Activated naive CD4-positive, alpha-beta T cell treated with anti-CD3 and anti-CD28 coated beads, Interleukin-2, amount 50 U/mL, for 16 hours (primary cell): ENCODE results near the gene ECHDC1.
"Not testable (repeated sequence)": the region's sequence is repeated elsewhere in the genome, so short reads cannot be mapped to it uniquely, and the experiment has no call there.

ENCODE experiments used
- DNase-seq: peaks from one replicate; pipeline ENCODE4 v3.0.0-alpha.2; 2020

Gene ECHDC1

DNA sequence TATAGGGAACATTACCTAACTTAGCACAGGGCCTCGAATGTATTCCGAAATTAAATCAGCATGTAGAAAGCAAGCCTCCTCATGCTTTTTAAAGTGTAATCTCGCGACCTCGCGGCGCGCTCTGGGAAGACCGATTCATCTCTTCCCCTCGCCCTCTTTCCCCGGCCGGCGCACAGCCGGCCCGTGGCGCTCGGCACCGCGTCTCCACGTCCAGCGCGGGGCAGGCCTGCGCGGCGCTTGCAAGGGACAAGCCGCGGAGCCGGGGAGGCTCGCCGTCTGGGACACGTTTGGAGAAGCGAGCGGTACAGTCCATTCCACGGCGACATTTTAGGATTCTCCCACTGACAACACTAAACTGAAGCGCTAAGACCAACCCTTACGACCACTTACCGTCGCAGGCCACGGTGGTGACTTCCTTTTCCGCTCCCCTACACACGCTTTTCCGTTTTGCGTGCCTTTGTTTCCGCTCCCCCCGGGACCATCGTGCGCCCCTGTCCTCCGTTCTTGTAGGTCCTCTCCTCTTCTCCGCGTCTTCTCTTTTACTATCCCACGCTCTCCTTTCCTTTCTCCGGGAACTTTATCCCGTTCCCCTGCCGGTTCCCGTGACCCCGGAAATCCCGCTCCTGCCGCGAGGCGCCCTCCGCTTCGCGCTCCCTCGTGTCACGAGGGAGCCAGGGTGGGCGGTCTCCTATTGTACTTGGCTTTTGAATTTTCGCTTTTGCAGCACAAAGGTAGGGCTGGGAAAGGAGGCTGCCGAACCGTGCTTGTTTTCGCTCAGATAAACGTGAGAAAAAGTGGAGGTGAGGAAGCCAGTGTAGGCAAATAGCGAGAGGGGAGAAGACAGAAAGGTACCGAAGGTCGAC, at the start of gene ECHDC1:
ECHDC1 (minus strand) TSS at position 664 of the 863 bp plus-strand sequence. CDS start 12,581 bp downstream, outside the sequence.
- DNase-seq: peak; percentile 76

- DNase-seq: no peak
Measured at GRCh38 chr6:127392301-127392700, 48.9 kb upstream of the ECHDC1 start.

- DNase-seq: no peak
Measured at GRCh38 chr6:127391094-127391953, 47.9 kb upstream of the ECHDC1 start.

DNA sequence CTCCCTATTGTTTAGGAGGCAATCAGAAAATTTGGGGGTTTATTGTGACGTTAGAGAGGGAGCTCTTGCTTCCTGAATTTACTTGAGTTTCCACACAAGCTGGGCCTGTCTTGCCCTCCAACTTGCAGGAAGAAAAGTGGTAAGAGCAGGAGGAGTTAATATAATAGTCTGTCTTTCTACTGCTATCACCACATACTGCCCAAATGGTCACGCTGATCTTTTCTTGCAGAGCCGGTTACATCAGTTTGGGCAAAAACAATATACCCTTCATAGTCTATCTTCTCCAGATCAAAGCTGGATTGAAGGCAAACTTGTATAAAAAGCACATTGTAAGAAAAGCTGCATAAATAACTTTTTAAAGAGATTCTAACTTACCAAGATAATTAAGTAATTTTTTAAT, 46.3 kb upstream of the ECHDC1 start:
- DNase-seq: no peak

DNA sequence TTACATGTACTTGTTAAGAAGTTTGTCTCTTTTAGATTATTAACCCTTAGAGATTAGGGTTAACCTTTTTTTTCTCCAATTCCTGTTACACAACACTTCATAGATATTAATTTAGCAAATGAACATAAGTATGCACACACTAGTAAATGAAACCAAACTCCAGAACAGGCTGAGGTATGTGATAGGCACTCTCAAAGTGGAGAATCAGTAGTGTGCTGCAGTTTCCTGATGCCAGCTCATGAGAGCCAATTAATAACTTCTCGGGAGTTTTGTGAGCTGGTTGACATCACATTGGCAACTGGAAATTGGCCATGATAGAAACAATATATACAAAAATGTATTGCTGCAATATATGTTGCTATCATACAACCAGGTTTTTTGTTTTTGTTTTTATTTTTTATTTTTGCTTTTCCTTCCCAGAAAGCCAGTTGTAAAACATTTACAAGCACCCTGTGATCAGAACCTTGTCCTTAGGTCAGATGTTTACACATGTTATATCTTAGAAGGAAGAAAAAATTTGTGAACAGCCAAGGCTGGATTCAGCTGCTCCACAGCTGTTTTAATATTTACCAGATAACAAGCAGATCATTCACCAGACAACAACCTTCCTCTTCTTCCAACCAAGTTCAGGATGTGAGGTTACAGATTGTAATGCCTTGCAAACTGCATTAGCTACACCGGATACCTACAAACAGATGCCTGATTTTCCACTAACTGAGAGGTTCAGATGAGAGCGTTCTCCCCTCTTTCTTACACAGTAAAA, 42.4 kb upstream of the ECHDC1 start:
- no peak for DNase-seq

DNA sequence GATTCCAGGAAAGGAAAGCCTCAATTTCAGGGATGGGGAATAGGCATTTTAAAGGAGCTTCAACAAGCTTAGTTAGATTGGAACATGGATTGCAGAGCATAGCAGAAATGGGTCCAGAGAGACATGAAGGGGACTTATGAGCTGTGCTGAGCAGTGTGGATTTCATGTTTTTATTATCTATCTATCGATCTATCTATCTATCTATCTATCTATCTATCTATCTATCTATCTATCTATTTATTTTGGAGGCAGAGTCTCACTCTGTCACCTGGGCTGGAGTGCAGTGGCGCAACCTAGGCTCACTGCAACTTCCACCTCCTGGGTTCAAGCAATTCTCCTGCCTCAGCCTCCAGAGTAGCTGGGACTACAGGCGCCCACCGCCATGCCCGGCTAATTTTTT, 41.4 kb upstream of the ECHDC1 start:
- DNase-seq: not testable (repeated sequence)

GRCh38 chr6:127383988-127384387, 40.6 kb upstream of the ECHDC1 start:
- no peak for DNase-seq

- no peak for DNase-seq
Measured at GRCh38 chr6:127382413-127382812, 39.0 kb upstream of the ECHDC1 start.

- DNase-seq: no peak
Measured at GRCh38 chr6:127381384-127381783, 38.0 kb upstream of the ECHDC1 start.

GRCh38 chr6:127376685-127377084, 33.3 kb upstream of the ECHDC1 start:
- DNase-seq: no peak

- DNase-seq: no peak
Measured at GRCh38 chr6:127367023-127367375, 23.6 kb upstream of the ECHDC1 start.

DNA sequence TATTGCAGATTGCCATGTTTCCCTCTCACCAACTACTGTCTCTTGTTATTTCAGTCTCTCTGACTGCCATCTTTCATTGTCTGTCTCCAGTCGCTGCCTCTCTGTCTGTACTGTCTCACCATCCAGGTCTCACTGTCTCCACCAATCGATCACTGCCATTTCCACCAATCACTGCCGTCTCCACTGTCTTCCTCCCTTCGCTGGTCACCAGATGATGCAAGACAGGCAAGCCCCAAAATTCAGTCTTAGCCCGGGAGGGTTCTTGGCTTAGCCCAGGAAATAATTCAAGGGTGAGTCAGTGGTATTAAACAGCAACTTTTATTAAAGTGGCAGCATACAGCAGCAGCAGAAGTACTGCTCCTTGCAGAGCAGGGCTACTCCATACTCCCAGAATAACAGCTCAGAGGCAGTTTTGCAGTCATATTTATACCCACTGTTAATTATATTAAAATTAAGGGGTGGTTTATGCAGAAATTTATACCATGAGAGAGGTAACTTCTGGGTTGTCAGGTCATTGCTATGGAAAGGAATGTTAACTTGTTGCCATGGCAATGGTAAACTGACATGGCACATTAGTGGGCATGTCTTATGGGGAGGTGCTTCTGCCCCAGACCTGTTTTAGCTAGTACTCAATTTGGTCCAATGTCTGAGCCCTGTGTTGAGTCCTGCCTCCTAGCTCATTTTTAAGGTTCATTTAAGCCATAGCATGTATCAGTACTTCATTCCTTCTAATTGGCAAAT, 23.0 kb upstream of the ECHDC1 start:
- no peak for DNase-seq

GRCh38 chr6:127365874-127366273, 22.5 kb upstream of the ECHDC1 start:
- DNase-seq: no peak

- no peak for DNase-seq
Measured at GRCh38 chr6:127352524-127352923, 9.1 kb upstream of the ECHDC1 start.

GRCh38 chr6:127349980-127350379, 6.6 kb upstream of the ECHDC1 start:
- no peak for DNase-seq

DNA sequence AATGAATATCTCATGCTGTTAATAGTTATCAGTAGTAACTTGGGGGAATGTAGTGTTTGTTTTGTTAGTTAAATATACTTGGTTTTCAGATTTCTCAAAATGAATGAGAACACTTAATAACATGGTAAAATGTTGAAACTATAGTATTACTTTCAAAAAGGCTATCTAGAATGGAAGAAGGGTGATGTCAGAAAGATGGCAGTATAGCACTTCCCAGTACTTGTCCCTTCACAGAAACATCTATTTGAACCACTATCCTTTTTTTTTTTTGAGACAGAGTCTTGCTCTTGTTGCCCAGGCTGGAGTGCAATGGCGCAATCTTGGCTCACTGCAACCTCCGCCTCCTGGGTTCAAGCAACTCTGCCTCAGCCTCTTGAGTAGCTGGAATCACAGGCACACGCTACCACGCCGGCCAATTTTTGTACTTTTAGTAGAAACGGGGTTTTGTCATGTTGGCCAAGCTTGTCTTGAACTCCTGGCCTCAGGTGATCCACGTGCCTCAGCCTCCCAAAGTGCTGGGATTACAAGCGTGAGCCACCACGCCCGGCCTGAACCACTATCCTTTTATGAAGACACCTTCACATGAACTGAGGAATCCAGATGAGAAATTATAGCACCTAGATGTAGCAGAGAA, 4.7 kb upstream of the ECHDC1 start:
- DNase-seq: no peak

DNA sequence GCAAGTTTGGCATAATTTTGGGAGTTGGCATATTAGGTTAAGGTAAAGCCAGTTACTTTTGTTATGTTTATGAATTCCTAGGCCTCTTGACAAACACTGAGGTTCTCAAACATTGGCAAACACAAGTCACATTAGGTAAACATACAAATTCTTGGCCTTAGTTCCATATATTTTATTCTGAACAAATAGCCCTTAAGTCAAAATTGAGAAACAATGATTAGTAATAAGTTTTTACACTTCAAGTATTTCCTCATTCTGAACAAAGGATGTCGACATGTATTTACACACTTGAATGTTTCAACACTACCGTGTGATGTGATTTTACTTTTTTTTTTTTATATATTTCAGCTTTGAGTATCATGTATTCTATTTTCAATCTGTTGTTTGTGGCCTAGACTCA, 3.8 kb upstream of the ECHDC1 start:
- no peak for DNase-seq

DNA sequence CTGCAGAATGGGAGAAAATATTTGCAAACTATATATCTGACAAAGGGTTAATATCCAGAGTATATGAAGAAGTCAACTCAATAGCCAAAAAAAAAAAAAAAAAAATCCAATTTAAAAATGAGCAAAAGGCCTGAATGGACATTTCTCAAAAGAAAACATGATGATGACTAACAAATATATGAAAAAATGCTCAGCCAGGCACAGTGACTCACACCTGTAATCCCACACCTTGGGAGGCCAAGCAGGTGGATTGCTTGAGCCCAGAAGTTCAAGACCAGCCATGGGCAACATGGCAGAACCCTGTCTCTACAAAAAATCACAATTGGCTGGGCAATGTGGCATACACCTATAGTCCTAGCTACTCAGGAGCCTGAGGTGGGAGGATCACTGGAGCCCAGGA, 2.1 kb upstream of the ECHDC1 start:
- DNase-seq: no peak

DNA sequence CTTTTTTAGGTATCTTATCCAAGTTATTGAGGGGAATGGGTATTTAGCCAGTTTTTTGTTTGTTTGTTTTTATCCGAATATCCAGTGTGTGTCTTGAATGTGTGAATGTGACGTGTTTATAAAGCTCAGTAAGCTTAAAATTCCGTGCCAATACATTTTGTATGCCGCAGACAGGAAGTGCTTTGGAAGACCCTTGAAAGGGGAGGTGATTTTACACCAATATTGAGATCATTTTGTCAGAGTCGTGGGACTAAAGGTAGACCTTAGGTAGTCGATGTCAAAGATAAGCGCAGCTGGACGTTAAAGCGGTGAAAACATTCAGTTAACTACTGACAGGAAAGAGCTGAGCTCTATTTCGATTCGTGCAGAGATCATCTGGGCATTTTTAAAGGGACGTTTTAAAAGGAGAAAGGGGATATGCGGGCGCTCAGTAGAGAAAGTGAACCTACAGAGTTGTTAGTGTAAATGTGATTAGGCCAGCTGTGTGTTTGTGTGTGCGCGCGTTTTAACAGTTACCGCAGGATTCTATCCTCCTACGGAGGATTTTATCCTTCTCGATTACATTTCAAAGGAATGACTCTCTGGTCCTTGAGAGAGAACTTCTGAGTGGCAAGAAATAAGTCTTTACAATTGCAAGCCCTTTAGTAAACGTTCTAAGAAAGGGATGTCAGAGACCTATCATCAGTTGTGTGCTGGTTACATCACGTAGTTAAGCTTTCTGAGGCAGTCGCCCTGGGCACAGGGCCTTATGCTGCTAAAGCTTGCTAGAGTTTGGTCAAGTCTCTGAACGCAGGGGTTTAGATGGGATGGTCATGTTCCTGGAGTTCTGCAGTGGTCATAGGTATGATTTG, 625 bp upstream of the ECHDC1 start:
- DNase-seq: no peak

DNA sequence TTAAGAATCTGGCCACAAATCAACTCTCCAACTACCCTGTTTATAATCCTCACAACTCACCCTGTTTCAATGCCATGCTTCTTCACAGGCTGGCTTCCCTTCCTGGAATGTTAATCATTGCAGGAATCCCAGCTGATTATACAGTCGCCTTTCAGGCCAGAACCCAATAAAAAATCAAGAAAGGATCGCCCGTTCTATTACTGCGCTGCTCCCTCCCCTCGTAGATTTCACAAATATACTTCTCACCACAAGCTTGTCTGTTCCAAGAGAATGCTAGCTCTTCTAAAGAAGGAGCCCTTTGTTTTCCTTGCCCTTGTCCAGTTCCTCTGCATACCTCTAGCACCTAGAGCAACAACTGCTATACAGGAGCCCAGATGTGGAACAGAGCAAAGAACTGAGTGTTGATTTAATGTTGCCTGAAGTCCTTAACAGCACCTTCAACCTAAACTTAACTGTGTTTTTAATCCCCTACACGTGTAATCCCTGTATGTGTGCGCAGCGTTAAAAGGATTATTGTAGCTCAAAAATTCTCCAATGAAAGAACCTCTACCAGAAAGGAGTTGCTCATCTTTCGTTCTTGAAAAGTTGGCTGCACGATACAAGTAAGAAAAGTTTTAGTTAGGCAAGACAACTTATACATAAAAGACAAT, 988 bp downstream of the ECHDC1 start:
- DNase-seq: no peak
